Endodermal cell (in vitro differentiated cells): ENCODE data around the gene DPP6. TPM values are rescaled to one million over a fixed set of nuclear protein-coding genes. Genes with fewer than 3 reads are reported as not detected.

ENCODE experiments used
- DNase-seq: peaks from one replicate; pipeline ENCODE4 v3.0.0-alpha.2; 2017
- H3K27ac ChIP-seq: 2 replicates; pipeline ENCODE4 v1.5.1; 2013; ENCODE audit warnings: mild to moderate bottlenecking, low read depth, low read length, moderate library complexity
- H3K27me3 ChIP-seq: 2 replicates; pipeline ENCODE4 v1.6.1; 2013; ENCODE audit warnings: mild to moderate bottlenecking, low read length, moderate library complexity; ENCODE audit not compliant: insufficient read depth, control insufficient read depth, poor library complexity, severe bottlenecking
- H3K36me3 ChIP-seq: 2 replicates; pipeline ENCODE4 v1.7.0; 2013; ENCODE audit warnings: mild to moderate bottlenecking, low read length, moderate library complexity; ENCODE audit not compliant: control insufficient read depth, insufficient read depth
- H3K4me1 ChIP-seq: one replicate; pipeline ENCODE4 v1.7.0; 2013; ENCODE audit warnings: low read length; ENCODE audit not compliant: control insufficient read depth, insufficient read depth
- H3K4me3 ChIP-seq: 2 replicates; pipeline ENCODE4 v1.5.1; 2013; ENCODE audit warnings: mild to moderate bottlenecking, low read length, moderate library complexity
- H3K9ac ChIP-seq: 2 replicates; pipeline ENCODE4 v1.6.1; 2013; ENCODE audit warnings: mild to moderate bottlenecking, low read length, moderate library complexity; ENCODE audit not compliant: poor library complexity, severe bottlenecking; ENCODE audit errors: extremely low read depth
- H3K9me3 ChIP-seq: 2 replicates; pipeline ENCODE4 v1.6.1; 2013; ENCODE audit warnings: mild to moderate bottlenecking, low read length, moderate library complexity; ENCODE audit not compliant: control insufficient read depth
- H3K27ac Mint-ChIP-seq: 2 replicates; pipeline ENCODE4 v1.8.0; 2020; ENCODE audit warnings: mixed read lengths
- H3K27me3 Mint-ChIP-seq: 2 replicates; pipeline ENCODE4 v1.8.0; 2021; ENCODE audit warnings: mild to moderate bottlenecking, mixed read lengths; ENCODE audit not compliant: insufficient read depth
- H3K36me3 Mint-ChIP-seq: 2 replicates; pipeline ENCODE4 v1.8.0; 2020; ENCODE audit warnings: low read depth, mixed read lengths
- H3K4me1 Mint-ChIP-seq: 2 replicates; pipeline ENCODE4 v1.8.0; 2020; ENCODE audit warnings: mixed read lengths
- H3K4me3 Mint-ChIP-seq: 2 replicates; pipeline ENCODE4 v1.8.0; 2020; ENCODE audit warnings: mild to moderate bottlenecking, moderate library complexity, mixed read lengths
- H3K9me3 Mint-ChIP-seq: 2 replicates; pipeline ENCODE4 v1.8.0; 2020; ENCODE audit warnings: mild to moderate bottlenecking, mixed read lengths
- WGBS, 2 experiments: methylation state at CpG; one replicate each; pipeline versions ENCODE4 v1.1.5 to v1.1.7; 2013; ENCODE audit warnings: missing lambda C conversion rate in 2 of 2, mixed read lengths in 1 of 2; ENCODE audit not compliant: insufficient coverage in 1 of 2, insufficient read length in 1 of 2; 5-methylcytosine and 5-hydroxymethylcytosine counted together
- total RNA-seq, 2 donors: library from RNA; stranded (reverse); fragmentation: NEBNext Ultra II Directional in 1 of 2; extraction: Animal tissue kit (Norgen Biotek cat#: 25700) in 1 of 2; gene quantifications; 2 replicates in 1 of 2; 3 replicates in 1 of 2; pipeline ENCODE4 v1.2.1, GENCODE V29; 2021
- TF ChIP-seq, protein P1 (sequence below): fragments of 200-600 bp; sonication (generic); conservative IDR thresholded peaks from 2 replicates; pipeline ENCODE4 v1.5.0; 2021; ENCODE audit warnings: antibody characterized with exemption, mild to moderate bottlenecking

The DPP6 gene
- total RNA-seq, 2 donors from 2014 or later: 1.7 to 3.0 TPM

DNA sequence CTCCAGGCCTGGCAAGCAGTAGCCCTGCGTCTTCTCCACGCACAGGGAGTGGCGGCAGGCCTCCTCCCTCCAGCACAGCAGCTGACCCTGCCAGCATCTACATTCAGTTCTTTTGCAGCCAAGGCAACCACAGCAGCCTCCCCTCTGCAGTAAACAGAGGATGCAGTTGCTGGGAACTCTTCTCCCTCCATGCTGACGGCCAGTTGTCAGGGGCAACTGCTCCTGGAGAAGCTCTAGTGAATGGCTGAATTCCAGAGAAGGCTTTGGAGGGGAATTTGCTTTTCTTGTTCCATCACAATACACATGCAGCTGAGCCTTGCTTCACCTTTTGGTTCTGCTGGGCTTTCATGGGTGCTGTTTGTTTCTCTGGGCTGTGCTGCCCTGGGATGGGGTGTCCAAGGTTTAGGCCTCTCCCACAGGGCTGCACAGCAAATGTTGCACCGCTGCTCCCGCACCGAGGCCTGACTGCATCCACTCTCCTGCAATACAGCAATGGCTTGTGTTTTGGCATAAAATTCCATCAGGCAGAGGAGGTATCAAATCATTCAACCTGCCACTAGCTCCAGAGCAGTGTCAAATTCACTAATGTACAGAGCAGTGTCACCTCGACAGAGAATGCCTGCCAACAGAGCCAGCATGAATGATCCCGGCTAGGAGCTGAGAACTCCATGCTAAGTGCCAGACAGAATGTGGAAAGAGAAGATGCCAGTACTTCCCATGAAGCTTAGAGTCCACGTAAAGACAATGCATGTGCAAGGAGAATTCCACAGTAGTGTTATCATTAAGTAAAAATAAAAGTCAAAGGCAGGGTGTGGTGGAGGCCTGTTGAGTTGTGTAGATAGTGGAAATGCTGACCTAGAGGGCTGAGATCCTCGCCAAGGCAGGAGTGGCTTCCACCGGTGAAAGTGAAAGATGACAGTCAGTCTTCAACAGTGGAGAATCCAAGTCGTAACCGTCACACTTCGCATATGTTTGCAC lies 399.6 kb downstream of the DPP6 start:
- no peaks in the 10 kb centered on the region for H3K27me3 Mint-ChIP-seq
- TF ChIP-seq, protein P1, sequence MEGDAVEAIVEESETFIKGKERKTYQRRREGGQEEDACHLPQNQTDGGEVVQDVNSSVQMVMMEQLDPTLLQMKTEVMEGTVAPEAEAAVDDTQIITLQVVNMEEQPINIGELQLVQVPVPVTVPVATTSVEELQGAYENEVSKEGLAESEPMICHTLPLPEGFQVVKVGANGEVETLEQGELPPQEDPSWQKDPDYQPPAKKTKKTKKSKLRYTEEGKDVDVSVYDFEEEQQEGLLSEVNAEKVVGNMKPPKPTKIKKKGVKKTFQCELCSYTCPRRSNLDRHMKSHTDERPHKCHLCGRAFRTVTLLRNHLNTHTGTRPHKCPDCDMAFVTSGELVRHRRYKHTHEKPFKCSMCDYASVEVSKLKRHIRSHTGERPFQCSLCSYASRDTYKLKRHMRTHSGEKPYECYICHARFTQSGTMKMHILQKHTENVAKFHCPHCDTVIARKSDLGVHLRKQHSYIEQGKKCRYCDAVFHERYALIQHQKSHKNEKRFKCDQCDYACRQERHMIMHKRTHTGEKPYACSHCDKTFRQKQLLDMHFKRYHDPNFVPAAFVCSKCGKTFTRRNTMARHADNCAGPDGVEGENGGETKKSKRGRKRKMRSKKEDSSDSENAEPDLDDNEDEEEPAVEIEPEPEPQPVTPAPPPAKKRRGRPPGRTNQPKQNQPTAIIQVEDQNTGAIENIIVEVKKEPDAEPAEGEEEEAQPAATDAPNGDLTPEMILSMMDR: no peak
- peak; percentile 60 for DNase-seq
- H3K9me3 ChIP-seq: no peaks in the 10 kb centered on the region
- H3K4me3 Mint-ChIP-seq: no peak overlapping the region
- no peak overlapping the region for H3K4me3 ChIP-seq
- 90 to 94% methylated on average over 8 to 15 of the region's 15 CpGs for WGBS, 2 experiments
- peak overlapping the region; percentile 70 for H3K27ac ChIP-seq
- H3K9me3 Mint-ChIP-seq: peaks cover 6% of the 10 kb centered on the region
- H3K27ac Mint-ChIP-seq: no peak overlapping the region
- H3K36me3 Mint-ChIP-seq: no peaks in the 10 kb centered on the region
- H3K27me3 ChIP-seq: no peaks in the 10 kb centered on the region
- H3K4me1 ChIP-seq: no peaks in the 10 kb centered on the region
- no peaks in the 10 kb centered on the region for H3K4me1 Mint-ChIP-seq
- H3K36me3 ChIP-seq: no peaks in the 10 kb centered on the region
- no peak overlapping the region for H3K9ac ChIP-seq

DNA sequence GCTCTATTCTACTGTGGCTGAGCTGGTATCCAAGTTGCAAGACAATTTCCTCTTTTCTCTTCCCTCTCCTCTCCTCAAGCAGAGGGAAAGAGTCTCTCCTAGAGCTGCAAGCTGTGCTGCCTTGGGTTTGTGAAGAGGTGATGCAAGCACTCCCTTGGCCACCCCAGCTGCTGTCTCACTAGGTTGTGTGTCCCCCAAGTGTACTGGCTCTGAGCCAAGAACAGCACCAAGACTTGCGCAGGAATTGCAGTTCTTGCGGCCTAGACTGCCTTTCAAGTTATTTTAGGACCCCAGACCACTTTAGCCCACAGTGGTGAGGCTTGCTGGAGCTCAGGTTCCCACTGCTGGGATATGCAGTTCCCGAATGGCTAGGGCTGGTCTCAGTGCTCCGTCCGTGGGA lies 411.6 kb downstream of the DPP6 start:
- WGBS, 2 experiments: 67 to 91% methylated on average over 2 to 5 of the region's 5 CpGs
- Histone ChIP-seq H3K36me3 (no peaks in the 10 kb centered on the region), H3K4me3 (no peak overlapping the region), H3K9me3 (no peaks in the 10 kb centered on the region), H3K27me3 (no peaks in the 10 kb centered on the region), H3K4me1 (no peaks in the 10 kb centered on the region), H3K27ac (no peak overlapping the region), H3K9ac (no peak overlapping the region)
- H3K27me3 Mint-ChIP-seq: no peaks in the 10 kb centered on the region
- H3K9me3 Mint-ChIP-seq: peaks cover 4% of the 10 kb centered on the region
- DNase-seq: no peak
- H3K4me1 Mint-ChIP-seq: no peaks in the 10 kb centered on the region
- no peak overlapping the region for H3K27ac Mint-ChIP-seq
- no peaks in the 10 kb centered on the region for H3K36me3 Mint-ChIP-seq
- TF ChIP-seq, protein P1: no peak
- no peak overlapping the region for H3K4me3 Mint-ChIP-seq

DNA sequence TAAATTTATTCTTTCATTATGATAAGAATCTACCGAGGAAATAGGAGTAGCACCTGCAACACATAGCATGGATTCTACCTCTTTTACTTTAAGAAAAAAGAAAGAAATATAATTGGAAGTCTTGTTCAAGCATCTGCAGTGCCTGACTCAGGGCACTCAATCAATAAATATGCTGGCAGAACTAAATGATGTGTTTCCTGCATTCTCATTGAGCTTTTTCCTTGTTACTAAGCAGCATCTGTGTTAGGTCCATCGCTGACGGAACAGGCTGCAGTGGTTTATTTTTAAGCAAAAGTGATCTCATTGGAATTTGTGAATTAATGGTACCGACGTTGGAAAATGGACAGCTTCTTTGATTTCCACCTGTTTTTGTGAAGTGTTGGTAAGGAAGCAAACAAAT lies 417.5 kb downstream of the DPP6 start:
- Histone ChIP-seq H3K9ac (no peak overlapping the region), H3K27ac (no peak overlapping the region), H3K4me3 (no peak overlapping the region), H3K27me3 (no peaks in the 10 kb centered on the region), H3K9me3 (no peaks in the 10 kb centered on the region), H3K4me1 (no peaks in the 10 kb centered on the region), H3K36me3 (no peaks in the 10 kb centered on the region)
- H3K27me3 Mint-ChIP-seq: no peaks in the 10 kb centered on the region
- no peak for DNase-seq
- H3K4me1 Mint-ChIP-seq: no peaks in the 10 kb centered on the region
- TF ChIP-seq, protein P1: no peak
- 84 to 90% methylated on average over 3 to 5 of the region's 5 CpGs for WGBS, 2 experiments
- H3K9me3 Mint-ChIP-seq: no peaks in the 10 kb centered on the region
- no peak overlapping the region for H3K27ac Mint-ChIP-seq
- no peak overlapping the region for H3K4me3 Mint-ChIP-seq
- no peaks in the 10 kb centered on the region for H3K36me3 Mint-ChIP-seq
